HG03342 (cell line): ENCODE results near the gene ST3GAL4.
"Not testable (repeated sequence)": the region's sequence is repeated elsewhere in the genome, so short reads cannot be mapped to it uniquely, and the experiment has no call there.

ENCODE experiments used
- ATAC-seq: cut with Tn5 transposase; IDR thresholded peaks from one replicate; pipeline ENCODE4 v1.9.1; 2021; ENCODE audit warnings: mild to moderate bottlenecking, moderate library complexity; ENCODE audit not compliant: unreplicated experiment

Gene ST3GAL4, protein sequence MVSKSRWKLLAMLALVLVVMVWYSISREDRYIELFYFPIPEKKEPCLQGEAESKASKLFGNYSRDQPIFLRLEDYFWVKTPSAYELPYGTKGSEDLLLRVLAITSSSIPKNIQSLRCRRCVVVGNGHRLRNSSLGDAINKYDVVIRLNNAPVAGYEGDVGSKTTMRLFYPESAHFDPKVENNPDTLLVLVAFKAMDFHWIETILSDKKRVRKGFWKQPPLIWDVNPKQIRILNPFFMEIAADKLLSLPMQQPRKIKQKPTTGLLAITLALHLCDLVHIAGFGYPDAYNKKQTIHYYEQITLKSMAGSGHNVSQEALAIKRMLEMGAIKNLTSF

DNA sequence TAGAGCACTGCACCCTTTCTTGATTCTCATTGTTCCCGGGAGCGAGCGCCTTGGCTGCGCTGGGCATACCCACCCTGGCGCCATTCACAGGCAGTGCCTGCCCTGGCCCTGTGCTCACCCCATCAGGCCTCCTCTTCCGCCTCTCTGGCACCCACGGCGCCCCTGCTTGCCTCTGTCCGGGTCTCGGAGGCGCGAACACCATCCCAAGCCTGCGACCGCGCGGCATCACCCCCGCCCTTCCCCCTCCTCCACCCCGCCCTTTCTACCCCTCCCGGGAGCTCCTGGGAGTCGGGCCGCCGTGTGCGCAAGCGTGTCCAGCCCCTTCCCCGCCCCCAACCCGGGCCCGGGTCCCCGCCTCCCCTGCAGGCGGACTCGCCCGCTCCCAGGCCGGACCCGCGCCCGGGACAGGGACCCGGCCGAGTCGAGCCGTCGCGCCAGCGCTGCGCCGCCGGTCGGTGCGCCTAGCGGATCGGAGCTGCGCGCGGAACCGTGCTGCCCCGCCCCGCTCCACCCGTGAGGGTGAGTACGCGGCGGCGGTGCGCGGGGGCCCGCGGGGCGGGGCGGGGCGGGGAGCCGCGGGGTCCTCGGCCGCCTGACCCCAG, at the start of gene ST3GAL4:
Gene ST3GAL4 (plus strand): TSS at position 363 of the 602 bp plus-strand sequence. CDS start 50,470 bp downstream, outside the sequence.
- peak; percentile 55 for ATAC-seq

GRCh38 chr11:126305699-126306098, 49.8 kb upstream of the ST3GAL4 start:
- peak; percentile 58 for ATAC-seq

DNA sequence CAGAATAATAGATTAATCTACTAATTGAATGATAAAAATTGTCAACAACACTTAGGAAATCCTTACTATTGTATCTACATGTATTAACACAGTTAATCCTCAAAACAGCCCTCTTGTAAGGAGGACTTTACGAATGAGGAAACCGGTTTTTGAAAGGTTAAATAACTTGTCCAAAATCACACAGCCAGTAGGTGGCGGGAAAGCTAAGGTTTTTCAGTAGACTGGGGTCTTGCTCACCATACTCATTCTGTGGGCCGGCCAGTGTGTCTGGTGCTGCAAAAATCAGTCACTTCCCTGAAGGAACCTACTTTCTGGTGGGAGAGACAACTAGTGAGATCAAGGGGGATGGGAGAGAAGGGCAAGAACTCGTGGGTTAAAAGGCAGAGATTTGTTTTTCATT, 47.8 kb upstream of the ST3GAL4 start:
- ATAC-seq: no peak

DNA sequence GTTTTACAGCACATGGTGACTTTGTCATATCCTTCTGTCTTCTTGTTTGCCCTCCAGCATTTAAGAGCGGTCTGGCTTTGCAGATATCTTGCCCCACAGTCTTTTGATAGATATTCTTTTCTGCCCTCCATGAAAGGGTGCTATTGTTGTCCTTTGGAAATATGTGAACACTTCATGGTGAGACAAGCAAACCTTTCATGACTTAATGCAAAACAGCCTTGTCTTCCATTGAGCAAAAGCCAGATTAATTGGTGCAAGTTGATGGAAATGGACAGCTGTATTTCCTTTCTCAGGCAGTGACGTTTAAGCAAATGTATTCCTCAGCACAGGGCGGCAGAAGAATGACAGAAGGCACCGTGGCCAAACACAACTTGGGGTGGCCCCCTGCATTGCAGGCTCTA, 47.2 kb upstream of the ST3GAL4 start:
- no peak for ATAC-seq

DNA sequence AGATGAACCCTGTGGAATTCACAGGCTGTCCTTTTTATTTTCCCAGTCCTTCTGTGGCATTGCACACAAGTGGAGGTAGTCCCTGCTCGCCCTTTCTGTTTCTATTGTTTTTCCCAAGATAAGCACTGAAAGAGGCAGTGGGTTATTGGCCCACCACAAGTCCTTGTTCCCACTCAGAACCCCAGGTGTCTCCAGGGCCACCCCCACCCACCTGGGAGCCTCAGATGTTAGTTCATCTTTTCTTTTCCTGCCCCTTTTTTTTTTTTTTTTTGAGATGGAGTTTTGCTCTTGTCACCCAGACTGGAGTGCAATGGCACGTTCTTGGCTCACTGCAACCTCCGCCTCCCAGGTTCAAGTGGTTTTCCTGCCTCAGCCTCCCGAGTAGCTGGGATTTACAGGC, 46.7 kb upstream of the ST3GAL4 start:
- ATAC-seq: not testable (repeated sequence)

DNA sequence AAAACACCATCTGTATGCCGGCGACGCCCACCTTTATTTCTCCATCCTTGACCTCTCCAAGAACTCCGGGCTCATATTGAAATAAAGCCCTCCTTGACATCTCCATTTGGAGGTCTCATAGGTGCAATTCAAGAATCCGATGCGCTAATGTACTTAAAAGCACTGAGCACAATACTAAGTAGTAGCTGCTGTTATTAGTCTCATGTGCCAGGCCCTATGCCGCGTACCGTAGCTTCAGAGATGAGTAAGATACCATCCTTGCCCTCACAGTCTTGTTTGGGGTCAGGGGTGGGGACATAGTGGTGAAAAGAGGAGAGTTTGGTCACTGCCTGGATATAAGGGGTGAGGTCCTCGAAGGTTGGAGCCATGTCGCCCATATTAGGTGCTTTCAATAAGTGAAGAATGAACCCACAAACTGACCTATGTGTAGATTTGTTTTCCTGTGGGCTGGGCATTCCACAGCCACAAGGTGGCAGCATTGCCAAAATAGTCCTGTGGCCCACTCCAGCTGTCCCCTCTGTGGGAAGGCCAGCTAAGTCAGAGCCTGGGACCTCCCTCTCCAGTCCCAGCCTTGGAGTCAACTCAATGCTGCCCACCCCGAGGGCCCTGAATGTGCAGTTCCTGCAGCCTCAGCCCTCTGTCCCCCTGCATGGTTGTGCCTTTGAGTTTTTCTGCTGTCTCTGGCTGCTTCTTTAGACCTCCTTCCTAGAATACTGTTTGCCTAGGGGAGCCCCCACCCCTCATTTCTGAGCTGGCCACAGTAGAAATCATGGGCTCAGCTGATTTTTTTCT, 45.1 kb upstream of the ST3GAL4 start:
- peak; percentile 42 for ATAC-seq

GRCh38 chr11:126310992-126311310, 44.5 kb upstream of the ST3GAL4 start:
- ATAC-seq: no peak

GRCh38 chr11:126311401-126312291, 43.8 kb upstream of the ST3GAL4 start:
- ATAC-seq: peak; percentile 73

DNA sequence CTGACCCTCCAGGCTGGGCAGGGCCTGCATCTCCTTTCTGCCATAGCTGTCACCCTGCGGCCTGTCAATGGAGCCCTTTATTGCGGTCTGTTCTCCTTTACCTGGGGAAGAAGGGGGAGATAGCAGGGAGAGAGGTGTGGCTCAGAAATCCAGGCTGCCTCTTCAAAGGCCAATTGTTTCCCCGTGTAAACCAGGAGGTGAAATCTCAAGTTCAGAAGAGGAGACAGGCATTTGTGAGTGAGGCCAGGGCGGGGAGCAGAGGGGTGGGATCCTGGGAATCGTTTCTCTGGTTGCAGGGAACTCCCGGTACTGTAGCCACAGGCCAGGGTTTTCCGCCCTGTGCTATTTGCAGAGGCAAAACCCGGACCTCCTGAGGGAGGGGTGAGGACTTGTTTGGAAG, 42.5 kb upstream of the ST3GAL4 start:
- no peak for ATAC-seq

- ATAC-seq: no peak
Observed at GRCh38 chr11:126313826-126314225, 41.7 kb upstream of the ST3GAL4 start.

GRCh38 chr11:126317432-126317755, 38.1 kb upstream of the ST3GAL4 start:
- no peak for ATAC-seq

GRCh38 chr11:126317756-126318573, 37.5 kb upstream of the ST3GAL4 start:
- peak; percentile 37 for ATAC-seq

GRCh38 chr11:126318574-126319373, 36.7 kb upstream of the ST3GAL4 start:
- peak; percentile 82 for ATAC-seq

DNA sequence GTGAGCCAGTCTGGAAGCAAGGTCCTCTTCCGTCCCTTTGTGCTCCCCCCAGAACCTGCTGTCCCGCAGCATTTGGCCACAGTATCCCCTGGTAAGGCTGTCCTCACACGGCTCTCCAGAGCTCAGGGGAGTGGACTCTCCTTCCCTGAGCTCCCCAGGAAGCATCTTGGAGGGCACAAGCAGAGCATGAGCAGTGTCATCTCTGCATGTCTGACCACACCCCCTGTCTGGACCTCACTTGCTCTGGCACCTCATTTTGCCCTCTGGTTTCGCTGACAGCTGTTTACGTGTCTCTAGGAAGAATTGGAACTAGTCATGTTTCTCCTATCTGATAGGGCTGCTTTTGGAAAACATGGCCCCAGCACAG, 36.1 kb upstream of the ST3GAL4 start:
- ATAC-seq: no peak

DNA sequence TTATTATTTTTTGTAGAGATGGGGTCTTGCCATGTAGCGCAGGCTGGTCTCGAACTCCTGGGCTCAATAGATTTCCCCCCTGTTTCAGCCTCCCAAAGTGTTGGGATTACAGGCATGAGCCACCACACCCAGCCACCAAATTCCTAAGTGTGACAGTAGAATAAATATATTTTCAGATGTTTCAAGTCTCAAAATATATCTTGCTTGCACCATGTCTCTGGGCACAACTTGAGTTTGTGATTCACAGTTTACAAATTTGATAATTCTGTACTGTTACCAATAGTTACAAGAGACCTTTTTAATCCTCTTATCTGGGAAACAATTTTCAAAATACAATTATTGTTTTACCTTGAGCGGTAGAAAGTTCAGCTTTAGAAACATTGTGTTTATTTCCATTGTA, 32.5 kb upstream of the ST3GAL4 start:
- no peak for ATAC-seq

- no peak for ATAC-seq
Observed at GRCh38 chr11:126327281-126328000, 28.0 kb upstream of the ST3GAL4 start.

DNA sequence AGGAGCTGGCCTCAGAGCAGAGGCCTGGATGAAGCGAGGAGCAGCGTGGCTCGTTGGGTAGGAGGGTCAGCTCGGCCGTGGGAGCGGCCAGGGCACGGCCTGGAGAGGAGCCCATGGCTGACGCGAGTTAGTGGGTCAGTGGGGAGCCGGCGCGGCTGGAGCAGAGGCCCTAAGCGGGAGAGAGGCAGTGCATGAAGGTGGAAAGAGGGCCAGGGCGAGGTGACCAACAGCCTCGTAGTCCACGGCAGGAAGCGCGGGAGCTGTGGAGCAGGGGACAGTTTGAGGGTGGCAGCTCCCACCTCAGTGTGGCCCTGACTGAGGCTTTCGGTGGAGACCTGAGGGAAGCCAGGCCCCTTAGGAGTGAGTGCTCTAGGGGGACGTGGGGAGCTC, 27.5 kb upstream of the ST3GAL4 start:
- ATAC-seq: no peak

DNA sequence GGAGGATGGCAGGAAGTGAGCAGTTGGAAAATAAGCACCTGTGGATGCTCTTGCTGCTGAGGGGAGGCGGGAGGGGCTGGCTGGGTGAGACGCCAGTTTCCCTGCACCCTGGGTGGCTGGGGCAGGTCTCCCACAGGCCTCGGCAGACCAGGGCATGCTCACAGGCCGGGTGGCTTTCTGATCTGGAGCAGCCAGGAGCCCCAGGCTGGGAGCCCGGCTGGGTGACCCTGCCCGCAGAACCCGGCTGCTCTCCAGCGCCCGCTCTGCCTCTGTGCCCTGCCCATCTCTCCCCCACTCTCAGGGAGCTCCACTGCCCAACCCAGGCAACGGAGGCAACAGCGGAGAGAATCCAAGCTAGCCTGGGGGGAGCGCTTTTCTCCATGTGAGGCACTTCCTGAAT, 27.0 kb upstream of the ST3GAL4 start:
- no peak for ATAC-seq
